Endothelial cell of umbilical vein (primary cell): ENCODE results near the gene NFS1. TPM values are rescaled to one million over a fixed set of nuclear protein-coding genes. Genes with fewer than 3 reads are reported as not detected.

ENCODE experiments used
- BruUV-seq: library from RNA; stranded (reverse); fragments of 400-500 nt; replicated peaks from 2 replicates; lab custom pipeline; 2021; lab: Mats Ljungman, UMichigan
- CTCF ChIA-PET: fragments of 300-600, 350-600 bp; sonication (Branson Sonifier 250); formaldehyde crosslinking; loops from one replicate; lab custom pipeline; 2021; ENCODE audit warnings: antibody characterized with exemption, inconsistent platforms; lab: Charles Lee
- POLR2A ChIA-PET: fragments of 300-600, 350-600 bp; sonication (Branson Sonifier 250); formaldehyde crosslinking; loops from one replicate; lab custom pipeline; 2021; ENCODE audit warnings: antibody characterized with exemption, inconsistent platforms; lab: Charles Lee
- DNase-seq: peaks from one replicate; pipeline ENCODE4 v3.0.0-alpha.2; 2011; ENCODE audit warnings: low read depth, low spot score
- FAIRE-seq: peaks from 2 replicates; lab custom pipeline; 2011; peaks lifted over from hg19 to GRCh38; lab: Jason Lieb, UNC
- H2AFZ ChIP-seq: 2 replicates; pipeline ENCODE4 v1.6.0; 2012; ENCODE audit warnings: low read depth, low read length, control low read depth, inconsistent platforms
- H3K27ac ChIP-seq: 2 replicates; pipeline ENCODE4 v1.5.1; 2011; ENCODE audit warnings: low read depth, mild to moderate bottlenecking, control low read depth, low read length, moderate library complexity; ENCODE audit not compliant: insufficient read depth
- H3K27me3 ChIP-seq, 2 experiments: 2 replicates each; pipeline versions ENCODE4 v1.6.0 to v1.6.1; 2011; ENCODE audit warnings: low read length in 2 of 2, mixed read lengths in 1 of 2; ENCODE audit not compliant: control insufficient read depth in 2 of 2, insufficient read depth in 2 of 2
- H3K36me3 ChIP-seq, 2 experiments: 2 replicates in 1 of 2; 3 replicates in 1 of 2; pipeline ENCODE4 v1.5.1; 2011; ENCODE audit warnings: low read length in 2 of 2, mild to moderate bottlenecking in 1 of 2, moderate library complexity in 1 of 2; ENCODE audit not compliant: control insufficient read depth in 2 of 2, insufficient read depth in 2 of 2; ENCODE audit errors: extremely low read depth in 1 of 2
- H3K4me1 ChIP-seq: 3 replicates; pipeline ENCODE4 v1.5.1; 2011; ENCODE audit warnings: mild to moderate bottlenecking, low read length; ENCODE audit not compliant: control insufficient read depth, insufficient read depth; ENCODE audit errors: extremely low read depth
- H3K4me2 ChIP-seq: 2 replicates; pipeline ENCODE4 v1.6.1; 2011; ENCODE audit warnings: low read length, control low read depth, mixed read lengths; ENCODE audit not compliant: insufficient read depth
- H3K4me3 ChIP-seq, 3 experiments: fragments of 200-600 bp in 1 of 3; sonication (generic), shearing (Covaris generic) in 1 of 3; replicated peaks in 1 of 3; 2 replicates each; pipeline ENCODE4 v1.5.1; 2011 to 2016; ENCODE audit warnings: control low read depth in 3 of 3, low read length in 3 of 3, mild to moderate bottlenecking in 2 of 3, inconsistent platforms in 1 of 3, low read depth in 1 of 3, moderate library complexity in 1 of 3; ENCODE audit not compliant: insufficient read depth in 1 of 3
- H3K79me2 ChIP-seq: 2 replicates; pipeline ENCODE4 v1.6.0; 2012; ENCODE audit warnings: low read length, inconsistent platforms; ENCODE audit not compliant: control insufficient read depth, insufficient read depth
- H3K9ac ChIP-seq: replicated peaks from 2 replicates; pipeline ENCODE3; 2011; ENCODE audit warnings: low read length, control low read depth; ENCODE audit not compliant: insufficient read depth; ENCODE audit errors: extremely low read depth
- H3K9me1 ChIP-seq: replicated peaks from 3 replicates; pipeline ENCODE4 v1.6.0; 2011; ENCODE audit warnings: mild to moderate bottlenecking, low read length; ENCODE audit not compliant: control insufficient read depth, insufficient read depth; ENCODE audit errors: extremely low read depth
- H3K9me3 ChIP-seq: replicated peaks from 2 replicates; pipeline ENCODE4 v1.5.1; 2012; ENCODE audit warnings: low read length, inconsistent platforms; ENCODE audit not compliant: control insufficient read depth, insufficient read depth
- H4K20me1 ChIP-seq: replicated peaks from 2 replicates; pipeline ENCODE3; 2011; ENCODE audit warnings: mild to moderate bottlenecking, low read length; ENCODE audit not compliant: control insufficient read depth, insufficient read depth; ENCODE audit errors: extremely low read depth
- EZH2 ChIP-seq: IDR thresholded peaks from 2 replicates; pipeline ENCODE4 v1.6.1; 2012; ENCODE audit warnings: borderline replicate concordance, low read depth, mild to moderate bottlenecking, moderate library complexity, low read length, inconsistent platforms; ENCODE audit not compliant: severe bottlenecking
- FOS ChIP-seq: IDR thresholded peaks from 2 replicates; pipeline ENCODE4 v1.6.1; 2011; ENCODE audit warnings: mild to moderate bottlenecking, low read length, moderate library complexity, borderline replicate concordance; ENCODE audit not compliant: insufficient read depth
- GATA2 ChIP-seq: IDR thresholded peaks from 2 replicates; pipeline ENCODE4 v1.7.0; 2011; ENCODE audit warnings: low read depth, mild to moderate bottlenecking, moderate library complexity, mixed read lengths, low read length; ENCODE audit not compliant: insufficient read length, insufficient read depth
- JUN ChIP-seq: IDR thresholded peaks from 2 replicates; pipeline ENCODE4 v1.6.1; 2011; ENCODE audit warnings: borderline replicate concordance, low read depth; ENCODE audit not compliant: insufficient read length, insufficient read depth
- MAX ChIP-seq: IDR thresholded peaks from 2 replicates; pipeline ENCODE4 v1.6.1; 2011; ENCODE audit not compliant: insufficient read depth, insufficient read length
- POLR2A ChIP-seq: IDR thresholded peaks from 2 replicates; pipeline ENCODE4 v1.6.1; 2012; ENCODE audit warnings: low read depth, mild to moderate bottlenecking, control low read depth, low read length
- POLR2AphosphoS5 ChIP-seq: IDR thresholded peaks from 2 replicates; pipeline ENCODE4 v1.6.1; 2012; ENCODE audit warnings: low read depth, mild to moderate bottlenecking, control low read depth, low read length, moderate library complexity; ENCODE audit not compliant: insufficient read depth
- dilution Hi-C: fragments of 300-500 bp; cut with MboI; formaldehyde crosslinking; loops from one replicate; pipeline ENCODE4 v1.15.0; 2019; ENCODE audit warnings: low sequenced_read_pairs; ENCODE audit not compliant: extremely low pct_ligation_motif_present
- intact Hi-C: fragments of 100-400 bp; cut with micrococcal nuclease; formaldehyde crosslinking; loops from one replicate; pipeline ENCODE4 v1.10.0; 2022
- polyA plus RNA-seq, 4 experiments: library from polyadenylated mRNA; depleted of rRNA in 3 of 4; stranded (reverse) in 3 of 4; unstranded in 1 of 4; fragments of >200 nt; gene quantifications; 2 replicates each; pipeline versions ENCODE4 v1.2.1 to v1.2.3, GENCODE V29; 2011 to 2012; ENCODE audit warnings: missing spikeins in 1 of 4
- total RNA-seq: library from RNA; stranded (reverse); gene quantifications from 2 replicates; pipeline ENCODE4 v1.2.3, GENCODE V29; 2021
- TF ChIP-seq, protein P1 (sequence below), 2 donors: IDR thresholded peaks; 1 replicate in 1 of 2; 2 replicates in 1 of 2; pipeline ENCODE4 v1.5.1; 2011; ENCODE audit warnings: low read length in 2 of 2, mild to moderate bottlenecking in 2 of 2, moderate library complexity in 2 of 2, control low read depth in 1 of 2, inconsistent platforms in 1 of 2, low read depth in 1 of 2; ENCODE audit not compliant: insufficient read depth in 1 of 2; ENCODE audit errors: extremely low read depth in 1 of 2

NFS1 gene
- total and polyA plus RNA-seq, 2 donors (not counting 3 experiments of a cell fraction or from before 2014, with no cell fraction given): 25.1 to 28.4 TPM

DNA sequence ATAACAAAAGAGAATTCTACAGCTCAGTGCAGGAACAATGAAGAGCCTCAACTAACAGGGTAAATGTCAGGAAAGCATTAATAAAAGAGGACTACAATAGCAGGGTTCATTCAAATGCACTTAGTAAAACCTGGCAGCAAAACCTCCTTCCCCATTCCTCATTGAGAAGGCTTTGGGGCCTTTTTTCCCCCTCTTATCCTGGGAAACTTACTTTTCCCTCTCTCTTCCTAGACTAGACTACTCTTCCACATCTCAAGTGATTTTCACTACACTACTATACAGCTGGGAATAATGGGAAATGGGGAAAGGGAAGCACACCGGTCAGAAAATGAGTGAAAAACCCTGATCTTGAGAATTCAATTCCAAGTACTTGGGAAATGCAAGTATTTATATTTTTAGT lies 10.1 kb upstream of the NFS1 start:
- BruUV-seq: no TSS peak
- Histone ChIP-seq H3K9me3 (no peaks in the 10 kb centered on the region), H3K9ac (no peak overlapping the region), H3K4me2 (no peak overlapping the region), H3K27me3 (no peaks in the 10 kb centered on the region), H3K79me2 (peaks cover 51% of the 10 kb centered on the region), H3K4me3 (no peak overlapping the region), H3K27ac (no peak overlapping the region), H3K4me1 (no peaks in the 10 kb centered on the region), H2AFZ (no peak overlapping the region), H3K36me3 (peaks cover 20 to 67% of the 10 kb centered on the region in 2 experiments), H4K20me1 (peaks cover 13% of the 10 kb centered on the region), H3K9me1 (no peaks in the 10 kb centered on the region)
- ChIA-PET POLR2A (no interaction called here), CTCF (interaction anchor here (1.3 to 1.6 kb wide), 2 partner anchors 10 to 175 kb away, joined by 3 to 6 read pairs; partner anchors contain the start of genes NFS1 and ROMO1)
- dilution Hi-C loops (no loop called here), intact Hi-C loops (no loop called here)
- no peak for TF ChIP-seq POLR2AphosphoS5
- TF ChIP-seq FOS: no peak
- no peak for TF ChIP-seq MAX
- TF ChIP-seq EZH2: no peak
- TF ChIP-seq GATA2: no peak
- TF ChIP-seq JUN: no peak
- TF ChIP-seq, protein P1, sequence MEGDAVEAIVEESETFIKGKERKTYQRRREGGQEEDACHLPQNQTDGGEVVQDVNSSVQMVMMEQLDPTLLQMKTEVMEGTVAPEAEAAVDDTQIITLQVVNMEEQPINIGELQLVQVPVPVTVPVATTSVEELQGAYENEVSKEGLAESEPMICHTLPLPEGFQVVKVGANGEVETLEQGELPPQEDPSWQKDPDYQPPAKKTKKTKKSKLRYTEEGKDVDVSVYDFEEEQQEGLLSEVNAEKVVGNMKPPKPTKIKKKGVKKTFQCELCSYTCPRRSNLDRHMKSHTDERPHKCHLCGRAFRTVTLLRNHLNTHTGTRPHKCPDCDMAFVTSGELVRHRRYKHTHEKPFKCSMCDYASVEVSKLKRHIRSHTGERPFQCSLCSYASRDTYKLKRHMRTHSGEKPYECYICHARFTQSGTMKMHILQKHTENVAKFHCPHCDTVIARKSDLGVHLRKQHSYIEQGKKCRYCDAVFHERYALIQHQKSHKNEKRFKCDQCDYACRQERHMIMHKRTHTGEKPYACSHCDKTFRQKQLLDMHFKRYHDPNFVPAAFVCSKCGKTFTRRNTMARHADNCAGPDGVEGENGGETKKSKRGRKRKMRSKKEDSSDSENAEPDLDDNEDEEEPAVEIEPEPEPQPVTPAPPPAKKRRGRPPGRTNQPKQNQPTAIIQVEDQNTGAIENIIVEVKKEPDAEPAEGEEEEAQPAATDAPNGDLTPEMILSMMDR (IDR thresholded peaks at IDR 0.05; ENCODE audit: extremely low read depth in 1 of 2, insufficient read depth in 1 of 2, low read depth in 1 of 2, low read length in 2 of 2): no peak
- no peak for TF ChIP-seq POLR2A
- no peak for DNase-seq
- FAIRE-seq: no peak
